ENCODE measurements around the gene GLIS1. TPM values are rescaled to one million over a fixed set of nuclear protein-coding genes. Genes with fewer than 3 reads are reported as not detected.
"Not testable (repeated sequence)": the region's sequence is repeated elsewhere in the genome, so short reads cannot be mapped to it uniquely, and the experiment has no call there.

GLIS1 gene
- total RNA-seq, 1 donor from 2014 or later, result 1.6 TPM

- DNase-seq (ENCODE audit: low spot score in 2 of 2, unreplicated experiment in 2 of 2), result no peak
- Mint-ChIP-seq H3K36me3 (no peaks in the 10 kb centered on the region), H3K27me3 (ENCODE audit: low read depth) (no peaks in the 10 kb centered on the region), H3K4me1 (peaks cover 20% of the 10 kb centered on the region), H3K9me3 (no peaks in the 10 kb centered on the region), H3K4me3 (no peak overlapping the region), H3K27ac (no peak overlapping the region)
- no peak for TF ChIP-seq CTCF (IDR thresholded peaks at IDR 0.05; ENCODE audit: unreplicated experiment)
These were observed 24.9 kb upstream of the GLIS1 start for GRCh38 chr1:53763911-53764310.

GRCh38 chr1:53763461-53763860 is 24.5 kb upstream of the GLIS1 start:
- Mint-ChIP-seq H3K9me3 (no peaks in the 10 kb centered on the region), H3K27ac (no peak overlapping the region), H3K4me1 (peaks cover 20% of the 10 kb centered on the region), H3K27me3 (ENCODE audit: low read depth) (no peaks in the 10 kb centered on the region), H3K36me3 (no peaks in the 10 kb centered on the region), H3K4me3 (no peak overlapping the region)
- no peak for TF ChIP-seq CTCF (IDR thresholded peaks at IDR 0.05; ENCODE audit: unreplicated experiment)
- no peak for DNase-seq (ENCODE audit: low spot score in 2 of 2, unreplicated experiment in 2 of 2)

- H3K9me3 Mint-ChIP-seq; H3K27ac Mint-ChIP-seq; DNase-seq (ENCODE audit: low spot score in 2 of 2, unreplicated experiment in 2 of 2); H3K4me3 Mint-ChIP-seq; H3K36me3 Mint-ChIP-seq; H3K27me3 Mint-ChIP-seq (ENCODE audit: low read depth); H3K4me1 Mint-ChIP-seq: not testable (repeated sequence)
These were observed 21.5 kb upstream of the GLIS1 start for GRCh38 chr1:53760497-53760896.

- no peaks in the 10 kb centered on the region for H3K4me1 Mint-ChIP-seq
- H3K27me3 Mint-ChIP-seq (ENCODE audit: low read depth), result peaks cover 16% of the 10 kb centered on the region
- no peaks in the 10 kb centered on the region for H3K36me3 Mint-ChIP-seq
- H3K27ac Mint-ChIP-seq, result no peak overlapping the region
- no peak overlapping the region for H3K4me3 Mint-ChIP-seq
- TF ChIP-seq CTCF (IDR thresholded peaks at IDR 0.05; ENCODE audit: unreplicated experiment), result no peak
- DNase-seq (ENCODE audit: low spot score in 2 of 2, unreplicated experiment in 2 of 2), result no peak
- H3K9me3 Mint-ChIP-seq, result no peaks in the 10 kb centered on the region
These were observed 16.9 kb upstream of the GLIS1 start for GRCh38 chr1:53755874-53756273.

- Mint-ChIP-seq H3K9me3 (no peaks in the 10 kb centered on the region), H3K4me1 (no peaks in the 10 kb centered on the region), H3K27ac (no peak overlapping the region), H3K4me3 (no peak overlapping the region), H3K27me3 (ENCODE audit: low read depth) (peaks cover 22% of the 10 kb centered on the region), H3K36me3 (no peaks in the 10 kb centered on the region)
- no peak for DNase-seq (ENCODE audit: low spot score in 2 of 2, unreplicated experiment in 2 of 2)
- peak; percentile 58 for TF ChIP-seq CTCF (IDR thresholded peaks at IDR 0.05; ENCODE audit: unreplicated experiment)
These were observed 15.7 kb upstream of the GLIS1 start for GRCh38 chr1:53754484-53755312.

- H3K27me3 Mint-ChIP-seq (ENCODE audit: low read depth), result peaks cover 41% of the 10 kb centered on the region
- TF ChIP-seq CTCF (IDR thresholded peaks at IDR 0.05; ENCODE audit: unreplicated experiment), result no peak
- no peak overlapping the region for H3K27ac Mint-ChIP-seq
- H3K4me1 Mint-ChIP-seq, result no peaks in the 10 kb centered on the region
- no peaks in the 10 kb centered on the region for H3K9me3 Mint-ChIP-seq
- no peak for DNase-seq (ENCODE audit: low spot score in 2 of 2, unreplicated experiment in 2 of 2)
- H3K36me3 Mint-ChIP-seq, result no peaks in the 10 kb centered on the region
- H3K4me3 Mint-ChIP-seq, result no peak overlapping the region
These were observed 13.3 kb upstream of the GLIS1 start for GRCh38 chr1:53752281-53752680.

Data from mesothelial cell of epicardium (in vitro differentiated cells).